ENCODE results near the gene NCF4. TPM values are rescaled to one million over a fixed set of nuclear protein-coding genes. Genes with fewer than 3 reads are reported as not detected.

The NCF4 gene
- polyA plus RNA-seq, 6 donors from 2014 or later = 62.7 to 103 (median 95.9) TPM

DNA sequence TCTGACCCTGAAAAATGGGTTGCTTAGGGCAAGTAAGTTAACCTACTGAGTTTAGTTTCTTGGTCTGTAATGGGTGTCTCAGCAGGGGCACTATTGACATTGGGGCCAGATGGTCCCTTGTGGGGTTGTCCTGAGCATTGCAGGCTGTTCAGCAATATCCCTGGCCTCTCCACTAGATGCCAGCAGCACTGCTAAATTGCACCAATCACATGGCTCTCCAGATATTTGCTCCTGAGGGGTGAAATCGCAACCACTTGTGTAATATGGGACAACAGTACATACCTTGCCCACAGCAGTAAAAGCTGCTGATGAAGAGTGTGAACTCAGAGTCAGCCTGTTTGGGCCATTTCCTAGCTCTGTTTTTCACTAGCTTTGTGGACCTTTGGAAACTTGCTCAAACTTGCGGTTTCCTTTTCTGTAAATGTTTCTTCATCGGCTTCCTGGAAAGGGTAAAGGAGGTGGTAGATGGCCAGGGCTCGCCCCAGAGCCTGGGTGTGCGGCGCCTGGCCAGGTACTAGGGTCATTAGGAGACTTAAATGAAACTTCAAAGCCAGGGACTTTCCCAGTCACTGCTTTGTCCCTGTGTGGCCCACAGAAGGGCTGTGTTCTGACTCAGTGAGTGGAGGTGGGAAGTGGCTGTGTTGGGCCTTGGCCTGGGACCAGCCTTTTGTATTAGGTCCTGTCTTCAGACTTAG, 13.0 kb downstream of the NCF4 start:
- Mint-ChIP-seq H3K36me3 (peaks cover 30 to 50% of the 10 kb centered on the region in 2 donors), H3K9me3 (no peaks in the 10 kb centered on the region), H3K4me3 (no peak overlapping the region), H3K27me3 (no peaks in the 10 kb centered on the region), H3K4me1 (peaks cover 0 to 9% (median 0%) of the 10 kb centered on the region in 3 donors), H3K27ac (peak overlapping the region in 3 of 6 donors; percentile 16 to 85 (median 74))
- no peak for ATAC-seq (ENCODE audit: low read depth in 2 of 2)
- no peak for DNase-seq

- Mint-ChIP-seq H3K36me3 (peaks cover 35 to 56% of the 10 kb centered on the region in 2 donors), H3K9me3 (peaks cover 0 to 4% (median under 1%) of the 10 kb centered on the region in 7 donors), H3K27ac (peak overlapping the region in 1 of 6 donors; percentile 74), H3K4me1 (peaks cover 0 to 9% (median 0%) of the 10 kb centered on the region in 3 donors), H3K4me3 (no peak overlapping the region), H3K27me3 (no peaks in the 10 kb centered on the region)
- ATAC-seq (ENCODE audit: low read depth in 2 of 2) (no peak), DNase-seq (no peak)
Measured at GRCh38 chr22:36874309-36874696, 13.5 kb downstream of the NCF4 start.

DNA sequence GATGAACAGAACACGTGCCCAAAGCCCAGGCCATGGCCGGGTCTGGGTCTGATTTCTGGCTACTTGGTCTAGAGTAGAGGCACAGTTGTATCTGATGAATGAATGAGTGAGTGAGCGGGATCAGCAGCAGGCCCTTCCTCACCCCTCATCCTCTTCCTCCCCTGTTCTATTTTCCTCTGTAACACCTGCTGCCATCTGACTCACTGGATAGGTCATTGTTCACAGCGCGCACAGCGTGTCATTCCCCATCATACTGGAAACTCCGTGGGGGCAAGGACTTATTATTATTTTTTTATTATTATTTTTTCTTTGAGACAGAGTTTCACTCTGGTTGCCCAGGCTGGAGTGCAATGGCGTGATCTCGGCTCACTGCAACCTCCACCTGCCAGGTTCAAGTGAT, 13.9 kb downstream of the NCF4 start:
- peaks cover 35 to 60% of the 10 kb centered on the region in 2 donors for H3K36me3 Mint-ChIP-seq
- peaks cover 2 to 8% (median 4%) of the 10 kb centered on the region in 7 donors for H3K9me3 Mint-ChIP-seq
- ATAC-seq (ENCODE audit: low read depth in 2 of 2) (no peak), DNase-seq (no peak)
- peak overlapping the region in 1 of 6 donors; percentile 30 for H3K27ac Mint-ChIP-seq
- H3K4me3 Mint-ChIP-seq = no peak overlapping the region
- peaks cover 0 to 9% (median 0%) of the 10 kb centered on the region in 3 donors for H3K4me1 Mint-ChIP-seq
- no peaks in the 10 kb centered on the region for H3K27me3 Mint-ChIP-seq

GRCh38 chr22:36875741-36876140, 14.9 kb downstream of the NCF4 start:
- H3K27me3 Mint-ChIP-seq = no peaks in the 10 kb centered on the region
- no peak overlapping the region for H3K27ac Mint-ChIP-seq
- DNase-seq (no peak), ATAC-seq (ENCODE audit: low read depth in 2 of 2) (no peak)
- H3K4me1 Mint-ChIP-seq = peaks cover 0 to 9% (median 0%) of the 10 kb centered on the region in 3 donors
- peaks cover 7 to 18% (median 12%) of the 10 kb centered on the region in 7 donors for H3K9me3 Mint-ChIP-seq
- peaks cover 35 to 65% of the 10 kb centered on the region in 2 donors for H3K36me3 Mint-ChIP-seq
- H3K4me3 Mint-ChIP-seq = no peak overlapping the region

DNA sequence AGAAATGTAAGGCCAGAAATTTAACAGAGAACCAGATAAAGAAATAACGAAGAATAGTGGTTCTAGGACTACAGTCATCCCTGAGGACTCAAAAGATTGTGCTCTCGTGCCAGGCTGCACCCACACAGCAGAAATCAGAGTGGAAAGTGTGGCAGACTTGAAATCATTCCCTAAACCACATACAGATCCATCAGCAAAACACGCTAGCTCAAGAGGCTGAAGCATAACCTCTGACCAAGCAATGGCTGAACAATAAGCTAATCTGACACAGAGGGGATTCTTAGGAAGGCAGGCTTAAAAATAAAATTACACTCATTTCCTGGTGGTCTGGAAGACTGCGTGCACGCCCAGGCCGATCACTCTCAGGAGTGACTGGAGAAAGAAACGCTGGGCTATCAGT, 19.0 kb downstream of the NCF4 start:
- DNase-seq = no peak
- no peak overlapping the region for H3K27ac Mint-ChIP-seq
- peaks cover 4 to 7% (median 5%) of the 10 kb centered on the region in 3 donors for H3K27me3 Mint-ChIP-seq
- H3K36me3 Mint-ChIP-seq = peaks cover 38 to 63% of the 10 kb centered on the region in 2 donors
- no peaks in the 10 kb centered on the region for H3K4me1 Mint-ChIP-seq
- no peak for ATAC-seq (ENCODE audit: low read depth in 2 of 2)
- no peak overlapping the region for H3K4me3 Mint-ChIP-seq
- H3K9me3 Mint-ChIP-seq = peaks cover 16 to 55% (median 44%) of the 10 kb centered on the region in 7 donors

- no peak for DNase-seq
- H3K27me3 Mint-ChIP-seq = peaks cover 4 to 12% (median 7%) of the 10 kb centered on the region in 3 donors
Measured at GRCh38 chr22:36881504-36882245, 20.9 kb downstream of the NCF4 start.

GRCh38 chr22:36884349-36885158, 23.7 kb downstream of the NCF4 start:
- Mint-ChIP-seq H3K27ac (no peak overlapping the region), H3K36me3 (peaks cover 11 to 33% of the 10 kb centered on the region in 2 donors), H3K9me3 (peaks cover 11 to 48% (median 42%) of the 10 kb centered on the region in 7 donors), H3K4me1 (peaks cover 0 to 8% (median 6%) of the 10 kb centered on the region in 3 donors), H3K4me3 (no peak overlapping the region), H3K27me3 (peaks cover 4 to 30% (median 7%) of the 10 kb centered on the region in 3 donors)
- no peak for DNase-seq
- no peak for ATAC-seq (ENCODE audit: low read depth in 2 of 2)

More at GRCh38 chr22:36881504-36882245, 20.9 kb downstream of the NCF4 start:
- peaks cover 16 to 55% (median 44%) of the 10 kb centered on the region in 7 donors for H3K9me3 Mint-ChIP-seq
- H3K4me3 Mint-ChIP-seq = no peak overlapping the region
- H3K36me3 Mint-ChIP-seq = peaks cover 30 to 56% of the 10 kb centered on the region in 2 donors
- no peak overlapping the region for H3K27ac Mint-ChIP-seq
- ATAC-seq (ENCODE audit: low read depth in 2 of 2) = no peak
- peaks cover 0 to 8% (median 6%) of the 10 kb centered on the region in 3 donors for H3K4me1 Mint-ChIP-seq

DNA sequence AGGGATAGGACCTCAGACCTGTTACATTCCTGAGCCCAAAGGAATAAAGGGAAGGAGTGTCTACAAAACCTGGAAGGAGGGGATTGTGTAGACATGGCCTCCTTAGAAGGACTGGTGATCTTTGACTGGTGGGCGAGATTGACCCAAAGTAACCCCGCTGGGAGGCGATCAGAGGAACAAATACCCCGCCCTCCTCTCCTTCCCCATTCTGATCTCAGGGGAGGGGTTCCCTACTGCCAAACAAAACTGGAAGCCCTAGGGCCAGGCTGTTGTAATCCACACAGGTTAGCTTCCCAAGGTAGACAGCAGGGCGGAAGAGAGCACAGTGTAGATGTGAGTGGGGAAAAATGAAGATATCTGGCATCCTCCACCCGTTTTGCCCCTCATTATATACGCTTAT, 24.7 kb downstream of the NCF4 start:
- Mint-ChIP-seq H3K27ac (no peak overlapping the region), H3K27me3 (peaks cover 4 to 30% (median 7%) of the 10 kb centered on the region in 3 donors), H3K36me3 (peaks cover 11 to 23% of the 10 kb centered on the region in 2 donors), H3K9me3 (peaks cover 11 to 39% (median 35%) of the 10 kb centered on the region in 7 donors), H3K4me3 (no peak overlapping the region), H3K4me1 (peaks cover 0 to 8% (median 6%) of the 10 kb centered on the region in 3 donors)
- no peak for DNase-seq
- no peak for ATAC-seq (ENCODE audit: low read depth in 2 of 2)

DNA sequence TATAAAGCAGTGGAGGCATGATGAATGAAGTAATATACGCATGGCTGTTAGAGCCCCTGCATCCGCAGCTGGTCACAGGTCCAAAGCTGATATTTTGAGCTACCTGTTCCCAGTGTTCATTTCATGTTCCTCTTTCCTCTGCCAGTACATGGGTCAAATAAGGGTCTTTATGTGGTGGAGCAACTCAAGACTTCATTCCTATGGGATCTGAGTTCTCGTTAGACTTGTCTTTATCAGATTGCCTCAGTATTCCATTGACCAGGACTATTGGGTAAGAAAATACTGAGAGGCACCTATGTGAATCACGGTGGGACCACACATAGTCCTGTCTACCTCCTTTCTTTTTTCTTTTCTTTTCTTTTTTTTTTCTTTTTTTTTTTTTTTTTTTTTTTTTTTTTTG, 25.2 kb downstream of the NCF4 start:
- Mint-ChIP-seq H3K4me3 (no peak overlapping the region), H3K27me3 (peaks cover 4 to 30% (median 7%) of the 10 kb centered on the region in 3 donors), H3K36me3 (peaks cover 11 to 18% of the 10 kb centered on the region in 2 donors), H3K4me1 (peaks cover 0 to 8% (median 6%) of the 10 kb centered on the region in 3 donors), H3K9me3 (peaks cover 9 to 34% (median 29%) of the 10 kb centered on the region in 7 donors), H3K27ac (no peak overlapping the region)
- no peak for ATAC-seq (ENCODE audit: low read depth in 2 of 2)
- no peak for DNase-seq

- Mint-ChIP-seq H3K4me3 (no peak overlapping the region), H3K9me3 (peaks cover 2 to 22% (median 18%) of the 10 kb centered on the region in 7 donors), H3K4me1 (peaks cover 0 to 8% (median 6%) of the 10 kb centered on the region in 3 donors), H3K27ac (no peak overlapping the region), H3K36me3 (peaks cover 9 to 11% of the 10 kb centered on the region in 2 donors), H3K27me3 (peaks cover 0 to 30% (median 7%) of the 10 kb centered on the region in 3 donors)
- DNase-seq (no peak), ATAC-seq (ENCODE audit: low read depth in 2 of 2) (no peak)
Measured at GRCh38 chr22:36887162-36887561, 26.4 kb downstream of the NCF4 start.

DNA sequence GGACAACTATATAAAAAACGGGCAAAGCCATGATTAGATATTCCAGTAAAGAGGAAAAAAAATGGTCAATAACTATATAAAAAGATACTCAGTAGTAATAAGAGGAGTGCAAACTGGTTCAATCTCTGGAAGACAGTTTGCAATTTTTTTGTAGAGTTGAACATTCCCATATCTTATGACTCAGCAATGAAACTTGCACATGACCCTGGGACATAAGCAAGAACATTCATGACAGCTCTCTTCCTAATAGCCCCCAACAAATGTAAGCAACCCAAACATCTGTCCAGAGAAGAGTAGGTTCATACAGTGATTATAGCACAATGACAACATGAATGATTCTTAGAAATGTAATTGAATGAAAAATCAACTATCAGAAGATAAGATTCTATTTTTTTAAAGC, 30.8 kb downstream of the NCF4 start:
- H3K36me3 Mint-ChIP-seq = peaks cover 9% of the 10 kb centered on the region in 2 donors
- ATAC-seq (ENCODE audit: low read depth in 2 of 2) = no peak
- no peak for DNase-seq
- H3K4me3 Mint-ChIP-seq = no peak overlapping the region
- H3K27me3 Mint-ChIP-seq = peaks cover 0 to 33% (median 0%) of the 10 kb centered on the region in 3 donors
- no peak overlapping the region for H3K27ac Mint-ChIP-seq
- no peaks in the 10 kb centered on the region for H3K4me1 Mint-ChIP-seq
- peaks cover 4 to 16% (median 11%) of the 10 kb centered on the region in 7 donors for H3K9me3 Mint-ChIP-seq

DNA sequence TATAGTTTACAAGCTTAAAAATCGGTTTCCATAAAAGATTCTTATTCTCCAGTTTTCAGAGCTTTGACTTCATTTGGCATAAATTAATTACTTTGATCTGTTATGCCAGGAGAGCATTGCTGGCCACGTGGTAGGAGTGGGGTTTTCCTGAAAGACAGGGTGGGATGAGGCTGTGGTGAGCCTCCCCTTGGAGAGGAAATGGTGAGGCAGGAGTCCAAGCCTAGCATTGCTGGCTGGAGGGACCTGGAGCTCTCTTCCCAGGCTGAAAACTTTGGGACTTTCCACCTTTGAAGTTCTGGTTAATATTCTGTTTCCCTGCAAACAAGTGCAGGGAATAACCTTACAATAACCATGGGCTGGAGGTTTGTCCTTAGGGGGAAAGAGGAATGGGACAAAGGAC, 31.5 kb downstream of the NCF4 start:
- Mint-ChIP-seq H3K4me3 (no peak overlapping the region), H3K9me3 (peaks cover 4 to 19% (median 11%) of the 10 kb centered on the region in 7 donors), H3K27ac (peak overlapping the region in 2 of 6 donors; percentile 18 to 20), H3K36me3 (peaks cover 9% of the 10 kb centered on the region in 2 donors), H3K4me1 (no peaks in the 10 kb centered on the region), H3K27me3 (peaks cover 0 to 34% (median 0%) of the 10 kb centered on the region in 3 donors)
- DNase-seq (no peak), ATAC-seq (ENCODE audit: low read depth in 2 of 2) (no peak)

DNA sequence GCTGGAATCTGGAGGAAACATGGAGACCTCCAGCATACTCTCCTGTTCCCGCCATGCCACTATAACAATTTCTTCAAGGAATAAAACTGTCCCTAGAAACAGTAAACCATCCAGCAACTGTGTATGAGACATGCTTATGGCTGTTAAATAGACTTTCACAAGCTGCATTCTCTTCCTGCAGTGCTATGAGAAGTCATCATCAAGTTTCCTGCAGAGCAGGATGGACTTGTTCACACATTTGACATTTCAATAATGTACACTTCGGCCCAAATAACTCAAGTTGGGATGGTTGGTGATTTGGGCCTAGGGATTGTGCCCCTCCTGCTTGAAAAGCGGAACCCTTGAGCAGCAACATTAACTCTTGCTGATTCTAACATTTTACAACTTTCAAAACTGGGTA, 32.5 kb downstream of the NCF4 start:
- Mint-ChIP-seq H3K27me3 (peaks cover 0 to 30% (median under 1%) of the 10 kb centered on the region in 3 donors), H3K27ac (no peak overlapping the region), H3K4me3 (no peak overlapping the region), H3K4me1 (no peaks in the 10 kb centered on the region), H3K9me3 (peaks cover 4 to 19% (median 12%) of the 10 kb centered on the region in 7 donors), H3K36me3 (peaks cover 9% of the 10 kb centered on the region in 2 donors)
- no peak for DNase-seq
- no peak for ATAC-seq (ENCODE audit: low read depth in 2 of 2)

Measured in naive B cell (primary cell).